ENCODE results near the gene APOBEC3A. TPM values are rescaled to one million over a fixed set of nuclear protein-coding genes. Genes with fewer than 3 reads are reported as not detected.

APOBEC3A gene
- total and polyA plus RNA-seq, 2 of the 13 experiments (the other 11 are each of a cell fraction or from before 2014, with no cell fraction given), result not detected

DNA sequence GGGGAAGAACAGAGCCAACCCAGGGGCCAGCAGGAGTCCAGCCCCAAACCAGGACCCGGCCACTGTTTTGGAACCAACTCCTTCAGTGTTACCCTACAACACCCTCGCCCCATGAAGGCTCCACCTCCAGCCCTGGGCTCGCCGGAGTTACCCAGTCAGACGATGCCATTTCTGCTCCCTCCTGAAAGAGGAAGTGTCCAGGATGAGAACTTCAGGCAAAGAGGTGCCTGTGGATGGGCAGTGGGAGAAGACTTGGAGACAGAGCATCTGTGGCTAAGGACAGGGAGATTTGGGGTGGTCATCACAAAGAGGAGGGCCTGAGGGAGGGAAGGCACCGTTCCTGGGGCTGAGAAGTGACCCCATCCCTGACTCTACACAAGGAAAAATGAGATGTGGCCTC lies 38.7 kb downstream of the APOBEC3A start:
- Histone ChIP-seq H2AFZ (ENCODE audit: low read length) (no peak overlapping the region), H3K4me3 (replicated peaks in 1 of 3; ENCODE audit: insufficient read depth in 1 of 3, low read depth in 2 of 3, low read length in 3 of 3) (no peak overlapping the region), H3K9me3 (ENCODE audit: low read length) (no peaks in the 10 kb centered on the region), H3K4me1 (ENCODE audit: insufficient read depth, low read length) (no peaks in the 10 kb centered on the region), H3K27ac (ENCODE audit: extremely low read length, insufficient read depth, low read length) (no peak overlapping the region), H3K27me3 (ENCODE audit: control insufficient read depth in 1 of 2, insufficient read depth in 2 of 2, low read length in 2 of 2) (peaks cover 1 to 9% of the 10 kb centered on the region in 2 experiments; a peak in 2 of 5 replicates), H3K4me2 (ENCODE audit: low read depth, low read length) (no peak overlapping the region), H3K36me3 (replicated peaks in 1 of 2; ENCODE audit: control insufficient read depth in 1 of 2, insufficient read depth in 2 of 2, low read length in 2 of 2) (no peaks in the 10 kb centered on the region), H4K20me1 (ENCODE audit: insufficient read depth, low read length) (no peaks in the 10 kb centered on the region), H3K79me2 (ENCODE audit: insufficient read depth, low read length) (no peaks in the 10 kb centered on the region), H3K9ac (ENCODE audit: insufficient read depth, low read depth, low read length) (no peak overlapping the region)
- FAIRE-seq (no peak), DNase-seq (ENCODE audit: low spot score) (no peak), ATAC-seq (no peak)
- ChIA-PET POLR2A (no interaction called here), CTCF (ENCODE audit: low intra/inter-chr PET ratio, low total read pairs) (no interaction called here)
- no TSS peak for BruUV-seq (replicated peaks)
- TF ChIP-seq, protein P1, sequence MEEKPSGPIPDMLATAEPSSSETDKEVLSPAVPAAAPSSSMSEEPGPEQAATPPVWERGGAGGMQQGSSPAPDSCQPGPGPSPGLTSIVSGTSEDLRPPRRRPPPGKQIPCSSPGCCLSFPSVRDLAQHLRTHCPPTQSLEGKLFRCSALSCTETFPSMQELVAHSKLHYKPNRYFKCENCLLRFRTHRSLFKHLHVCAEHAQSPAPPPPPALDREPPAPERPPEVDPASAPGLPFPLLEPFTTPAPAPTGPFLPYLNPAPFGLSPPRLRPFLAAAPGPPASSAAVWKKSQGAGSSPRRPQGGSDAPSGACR (CRISPR knock-in tag; IDR thresholded peaks at IDR 0.05), result no peak
- TF ChIP-seq FOXJ3 (CRISPR knock-in tag; IDR thresholded peaks at IDR 0.05; ENCODE audit: borderline replicate concordance) (no peak), ZFP41 (CRISPR knock-in tag; IDR thresholded peaks at IDR 0.05; ENCODE audit: borderline replicate concordance) (no peak), ZKSCAN1 (IDR thresholded peaks at IDR 0.05; ENCODE audit: low read length) (no peak), ZNF510 (CRISPR knock-in tag; IDR thresholded peaks at IDR 0.05; ENCODE audit: low read depth) (no peak), NR2F1 (CRISPR knock-in tag; IDR thresholded peaks at IDR 0.05) (no peak), AGO1 (IDR thresholded peaks at IDR 0.05; ENCODE audit: low read depth, low read length, poor library complexity, severe bottlenecking) (no peak), HIVEP1 (CRISPR knock-in tag; IDR thresholded peaks at IDR 0.05) (no peak), PHF8 (CRISPR knock-in tag; IDR thresholded peaks at IDR 0.05) (no peak), PPARG (CRISPR knock-in tag; conservative IDR thresholded peaks at IDR 0.05) (no peak), ZNF33A (CRISPR knock-in tag; IDR thresholded peaks at IDR 0.05; ENCODE audit: borderline replicate concordance) (no peak), ZNF160 (CRISPR knock-in tag; IDR thresholded peaks at IDR 0.05) (no peak), MAFK (conservative IDR thresholded peaks at IDR 0.05 in 1 of 2, IDR thresholded peaks at IDR 0.05 in 1 of 2; ENCODE audit: low read length in 2 of 2) (no peak), DMAP1 (CRISPR knock-in tag; IDR thresholded peaks at IDR 0.05) (no peak), ZNF180 (CRISPR knock-in tag; IDR thresholded peaks at IDR 0.05; ENCODE audit: borderline replicate concordance, low read depth) (no peak)
- TF ChIP-seq, protein P2, sequence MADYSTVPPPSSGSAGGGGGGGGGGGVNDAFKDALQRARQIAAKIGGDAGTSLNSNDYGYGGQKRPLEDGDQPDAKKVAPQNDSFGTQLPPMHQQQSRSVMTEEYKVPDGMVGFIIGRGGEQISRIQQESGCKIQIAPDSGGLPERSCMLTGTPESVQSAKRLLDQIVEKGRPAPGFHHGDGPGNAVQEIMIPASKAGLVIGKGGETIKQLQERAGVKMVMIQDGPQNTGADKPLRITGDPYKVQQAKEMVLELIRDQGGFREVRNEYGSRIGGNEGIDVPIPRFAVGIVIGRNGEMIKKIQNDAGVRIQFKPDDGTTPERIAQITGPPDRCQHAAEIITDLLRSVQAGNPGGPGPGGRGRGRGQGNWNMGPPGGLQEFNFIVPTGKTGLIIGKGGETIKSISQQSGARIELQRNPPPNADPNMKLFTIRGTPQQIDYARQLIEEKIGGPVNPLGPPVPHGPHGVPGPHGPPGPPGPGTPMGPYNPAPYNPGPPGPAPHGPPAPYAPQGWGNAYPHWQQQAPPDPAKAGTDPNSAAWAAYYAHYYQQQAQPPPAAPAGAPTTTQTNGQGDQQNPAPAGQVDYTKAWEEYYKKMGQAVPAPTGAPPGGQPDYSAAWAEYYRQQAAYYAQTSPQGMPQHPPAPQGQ (CRISPR knock-in tag; IDR thresholded peaks at IDR 0.05; ENCODE audit: borderline replicate concordance), result no peak
- intact Hi-C loops (cut with micrococcal nuclease; ENCODE audit: unreplicated experiment), result no loop called here
- WGBS (ENCODE audit: low lambda C conversion rate), result 43% methylated on average over 4 of the region's 6 CpGs
- in situ Hi-C loops (cut with HindIII; ENCODE audit: extremely low pct_ligation_motif_present, low pct_unique_long_range_greater_than_20kb), result no loop called here
